SU-DHL-6 (cell line): ENCODE data around the gene ZXDC.

ENCODE experiments used
- H2AFZ ChIP-seq: fragments of 200-600 bp; sonication (generic); 2 replicates; pipeline ENCODE4 v1.6.1; 2014; ENCODE audit warnings: low read depth, mild to moderate bottlenecking, moderate library complexity, mixed read lengths, antibody characterized with exemption, low read length; ENCODE audit not compliant: severe bottlenecking
- H3F3A ChIP-seq: fragments of 200-600 bp; shearing (Covaris generic); 2 replicates; pipeline ENCODE4 v1.6.0; 2016; ENCODE audit warnings: antibody characterized with exemption, mild to moderate bottlenecking; ENCODE audit not compliant: insufficient read depth
- H3K27ac ChIP-seq: fragments of 200-600 bp; sonication (generic); 2 replicates; pipeline ENCODE4 v1.5.1; 2016; ENCODE audit warnings: low read depth, mild to moderate bottlenecking, low read length, moderate library complexity, mixed read lengths
- H3K27me3 ChIP-seq: fragments of 200-600 bp; sonication (generic), shearing (Covaris generic); 2 replicates; pipeline ENCODE4 v1.6.0; 2014; ENCODE audit warnings: mild to moderate bottlenecking, low read length
- H3K36me3 ChIP-seq: fragments of 200-600 bp; sonication (generic); 2 replicates; pipeline ENCODE4 v1.6.1; 2014; ENCODE audit warnings: mild to moderate bottlenecking, low read length, mixed read lengths
- H3K4me2 ChIP-seq: fragments of 300-600, 200-600 bp; shearing (Covaris generic), sonication (generic); 2 replicates; pipeline ENCODE4 v1.6.0; 2014; ENCODE audit warnings: low read length, low read depth, mild to moderate bottlenecking; ENCODE audit not compliant: poor library complexity, severe bottlenecking
- H3K4me3 ChIP-seq: fragments of 200-600 bp; sonication (generic); 2 replicates; pipeline ENCODE4 v1.5.1; 2014; ENCODE audit warnings: antibody characterized with exemption, low read length, mild to moderate bottlenecking, mixed read lengths; ENCODE audit not compliant: insufficient read depth, poor library complexity, severe bottlenecking
- H3K79me2 ChIP-seq: fragments of 200-600 bp; sonication (generic); 2 replicates; pipeline ENCODE4 v1.6.1; 2014; ENCODE audit warnings: mild to moderate bottlenecking, low read length, moderate library complexity; ENCODE audit not compliant: insufficient read depth
- H3K9ac ChIP-seq: fragments of 200-600 bp; sonication (generic); 2 replicates; pipeline ENCODE4 v1.7.0; 2014; ENCODE audit warnings: mild to moderate bottlenecking, low read length
- H3K9me2 ChIP-seq: fragments of 200-600 bp; sonication (generic); replicated peaks from 2 replicates; pipeline ENCODE4 v1.6.1; 2014; ENCODE audit warnings: low read length; ENCODE audit not compliant: insufficient read depth
- H3K9me3 ChIP-seq: fragments of 200-600 bp; sonication (generic); 2 replicates; pipeline ENCODE4 v1.6.1; 2014; ENCODE audit warnings: low read length, mixed read lengths; ENCODE audit not compliant: insufficient read depth
- H4K20me1 ChIP-seq: fragments of 200-600 bp; sonication (generic); 2 replicates; pipeline ENCODE4 v1.6.1; 2014; ENCODE audit warnings: low read depth, mild to moderate bottlenecking, antibody characterized with exemption, low read length, moderate library complexity, mixed read lengths
- CTCF ChIP-seq: fragments of 200-600 bp; sonication (generic); IDR thresholded peaks from one replicate; pipeline ENCODE4 v1.5.1; 2017; ENCODE audit warnings: antibody characterized with exemption, mild to moderate bottlenecking, low read length, moderate library complexity; ENCODE audit not compliant: insufficient read depth, poor library complexity, severe bottlenecking
- EZH2phosphoT487 ChIP-seq: fragments of 200-600 bp; sonication (generic), shearing (Covaris generic); conservative IDR thresholded peaks from 2 replicates; pipeline ENCODE4 v1.6.1; 2018; ENCODE audit warnings: mild to moderate bottlenecking, antibody characterized with exemption, low read length, moderate library complexity, mixed read lengths

ZXDC gene

GRCh38 chr3:126484662-126485061 is 9.0 kb upstream of the ZXDC start:
- Histone ChIP-seq H3K9ac (no peak overlapping the region), H3K4me2 (no peak overlapping the region), H3K4me3 (no peak overlapping the region), H3K79me2 (no peaks in the 10 kb centered on the region), H3K27ac (no peak overlapping the region), H4K20me1 (no peaks in the 10 kb centered on the region), H3K27me3 (no peaks in the 10 kb centered on the region), H3K36me3 (no peaks in the 10 kb centered on the region), H3K9me3 (no peaks in the 10 kb centered on the region), H3K9me2 (no peaks in the 10 kb centered on the region), H3F3A (no peaks in the 10 kb centered on the region), H2AFZ (no peak overlapping the region)
- TF ChIP-seq EZH2phosphoT487 (no peak), CTCF (no peak)

GRCh38 chr3:126484148-126484547 is 8.5 kb upstream of the ZXDC start:
- no peak overlapping the region for H3K4me3 ChIP-seq
- no peak overlapping the region for H2AFZ ChIP-seq
- no peaks in the 10 kb centered on the region for H3K27me3 ChIP-seq
- no peak for TF ChIP-seq EZH2phosphoT487
- no peak for TF ChIP-seq CTCF
- no peaks in the 10 kb centered on the region for H3K9me2 ChIP-seq
- no peak overlapping the region for H3K27ac ChIP-seq
- no peak overlapping the region for H3K9ac ChIP-seq
- H3K9me3 ChIP-seq: no peaks in the 10 kb centered on the region
- no peaks in the 10 kb centered on the region for H4K20me1 ChIP-seq
- H3K36me3 ChIP-seq: no peaks in the 10 kb centered on the region
- H3K79me2 ChIP-seq: no peaks in the 10 kb centered on the region
- H3F3A ChIP-seq: no peaks in the 10 kb centered on the region
- no peak overlapping the region for H3K4me2 ChIP-seq

- Histone ChIP-seq H3K4me2 (no peak overlapping the region), H3K27ac (no peak overlapping the region), H3K9me3 (no peaks in the 10 kb centered on the region), H3K9ac (no peak overlapping the region), H3K36me3 (no peaks in the 10 kb centered on the region), H3K79me2 (no peaks in the 10 kb centered on the region), H3K9me2 (no peaks in the 10 kb centered on the region), H2AFZ (no peak overlapping the region), H4K20me1 (no peaks in the 10 kb centered on the region), H3K27me3 (no peaks in the 10 kb centered on the region), H3K4me3 (no peak overlapping the region), H3F3A (no peaks in the 10 kb centered on the region)
- no peak for TF ChIP-seq EZH2phosphoT487
- no peak for TF ChIP-seq CTCF
These were observed 7.7 kb upstream of the ZXDC start for GRCh38 chr3:126483321-126483761.
